GM18520 (cell line): ENCODE data around the gene CCND2.
A peak's percentile ranks its signal among the peaks of the same experiment; 100 is the strongest.

Experiments used
- ATAC-seq: cut with Tn5 transposase; IDR thresholded peaks from one replicate; pipeline ENCODE4 v1.9.1; 2021; ENCODE audit not compliant: unreplicated experiment

Gene CCND2

DNA sequence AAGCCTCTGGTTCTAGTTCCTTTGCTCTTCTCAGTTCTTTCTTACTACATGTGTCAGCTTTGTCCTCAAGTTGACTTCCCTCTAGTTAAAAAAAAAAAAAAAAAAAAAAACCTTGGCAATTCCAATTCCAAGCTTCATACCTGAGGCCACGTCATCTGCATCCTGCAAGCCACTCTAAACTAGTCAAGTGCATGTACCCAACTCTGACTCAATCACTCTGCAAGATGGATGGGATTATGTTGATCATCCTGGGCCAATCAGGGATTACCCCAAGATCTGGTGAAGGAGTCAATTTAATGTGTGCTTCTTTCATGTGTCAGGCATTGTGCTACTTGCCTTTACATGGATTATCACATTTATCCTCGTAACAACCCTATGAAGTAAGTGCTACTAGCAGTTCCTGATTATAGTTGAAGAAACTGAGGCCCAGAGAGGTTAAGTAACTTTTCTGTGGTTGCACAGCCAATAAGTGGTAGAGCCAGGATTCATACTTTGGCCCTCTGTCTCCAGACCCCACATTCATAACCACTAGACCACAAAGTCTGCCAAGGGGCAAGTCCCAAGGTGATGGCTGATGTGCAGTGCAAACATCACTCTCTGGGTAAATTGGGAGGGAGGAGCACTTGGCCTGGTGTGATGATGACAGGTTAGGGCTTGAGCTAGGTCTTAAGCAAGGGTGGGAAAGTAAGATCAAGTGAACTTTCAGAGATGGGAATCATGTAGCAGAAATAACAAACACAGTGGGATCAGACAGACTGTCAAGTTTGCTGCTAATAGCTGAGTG, 17.3 kb upstream of the CCND2 start:
- no peak for ATAC-seq

DNA sequence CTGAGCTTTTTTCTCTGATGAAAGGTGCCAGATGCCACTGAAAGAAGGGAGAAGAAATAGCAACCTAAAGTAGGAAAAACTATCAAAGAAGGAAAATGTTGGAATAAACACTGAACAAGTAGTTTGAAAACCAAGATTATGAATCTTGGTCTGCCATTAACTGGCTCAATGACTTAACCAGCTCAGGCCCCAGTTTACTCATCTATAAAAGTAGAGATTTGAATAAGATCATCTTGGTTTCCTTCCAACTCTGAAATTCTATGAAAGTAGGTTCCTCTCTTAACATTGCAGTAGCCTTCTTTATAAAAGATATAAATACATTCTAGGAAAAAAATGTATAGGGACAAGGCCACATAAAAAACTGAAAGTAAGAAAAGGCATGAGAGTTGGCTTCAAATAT, 16.1 kb upstream of the CCND2 start:
- ATAC-seq = no peak

DNA sequence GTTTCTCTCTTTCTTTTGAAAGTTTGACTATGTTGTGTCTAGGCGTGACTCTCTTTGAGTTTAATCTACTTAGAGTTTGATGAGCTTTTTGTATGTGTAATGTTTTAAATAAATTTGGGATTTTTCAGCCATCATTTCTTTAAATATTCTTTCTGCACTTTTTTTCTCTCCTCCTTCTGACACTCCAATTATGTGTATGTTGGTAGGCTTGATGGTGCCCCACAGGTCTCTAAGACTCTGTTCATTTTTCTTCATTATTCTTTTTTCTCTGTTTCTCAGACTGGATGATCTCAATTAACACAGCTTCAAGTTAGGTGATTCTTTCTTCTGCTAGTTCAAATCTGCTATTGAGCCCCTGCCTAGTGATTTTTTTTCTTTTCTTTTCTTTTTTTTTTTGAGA, 14.5 kb upstream of the CCND2 start:
- ATAC-seq = no peak

DNA sequence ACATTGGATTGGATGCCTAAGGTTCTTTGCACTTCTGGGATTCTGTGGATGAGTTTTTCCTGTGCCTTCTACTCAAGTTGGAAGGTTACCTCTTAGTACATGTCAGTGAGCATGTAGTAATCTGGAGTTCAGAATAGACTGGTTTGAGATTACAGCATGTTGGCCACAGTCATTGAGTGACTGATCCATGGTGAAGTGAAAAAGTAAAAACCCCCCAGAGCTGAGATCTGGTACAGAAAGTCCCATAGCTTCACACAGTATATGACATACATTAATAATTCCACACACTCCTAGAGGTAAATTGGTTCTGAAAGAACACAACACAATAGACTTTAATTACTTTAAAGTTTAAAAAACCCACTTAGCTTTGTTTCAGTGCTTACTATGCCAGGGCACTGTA, 11.9 kb upstream of the CCND2 start:
- ATAC-seq = no peak

DNA sequence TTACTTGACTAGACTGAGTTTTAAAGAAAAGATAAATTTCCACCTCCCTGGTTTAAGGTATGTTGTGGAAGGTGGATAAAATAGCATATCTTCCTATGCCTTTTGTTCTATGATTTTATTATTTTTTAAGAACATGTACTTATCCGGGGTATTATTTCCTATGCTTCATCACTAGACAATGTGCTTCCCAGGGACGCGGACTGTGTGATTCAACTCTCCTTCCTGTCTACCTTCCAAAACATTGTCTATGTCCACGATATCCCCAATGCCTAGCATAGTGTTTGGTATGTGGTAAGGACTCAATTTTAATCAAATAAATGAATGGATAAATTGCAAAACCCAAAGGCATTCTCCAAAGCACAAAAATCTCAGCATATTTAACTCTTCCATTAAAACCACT, 8.3 kb upstream of the CCND2 start:
- no peak for ATAC-seq

DNA sequence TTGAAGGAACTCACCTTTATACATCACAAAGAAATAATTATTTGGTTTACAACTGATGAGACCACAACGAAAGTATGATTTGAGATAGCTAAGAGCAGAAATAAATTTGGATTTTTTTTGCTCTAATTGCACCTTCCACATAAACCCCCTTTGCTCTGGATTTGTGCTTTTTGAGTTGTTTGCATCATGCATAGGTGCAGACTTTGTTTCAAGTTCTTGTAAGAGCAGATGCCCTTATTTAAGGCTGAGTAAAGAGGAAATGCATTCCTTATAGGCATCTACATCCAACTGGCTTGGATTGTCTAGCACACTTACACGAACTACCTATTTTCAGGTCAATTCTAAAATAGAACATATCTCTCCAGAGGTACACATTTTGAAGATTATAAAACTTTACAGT, 6.6 kb upstream of the CCND2 start:
- no peak for ATAC-seq

DNA sequence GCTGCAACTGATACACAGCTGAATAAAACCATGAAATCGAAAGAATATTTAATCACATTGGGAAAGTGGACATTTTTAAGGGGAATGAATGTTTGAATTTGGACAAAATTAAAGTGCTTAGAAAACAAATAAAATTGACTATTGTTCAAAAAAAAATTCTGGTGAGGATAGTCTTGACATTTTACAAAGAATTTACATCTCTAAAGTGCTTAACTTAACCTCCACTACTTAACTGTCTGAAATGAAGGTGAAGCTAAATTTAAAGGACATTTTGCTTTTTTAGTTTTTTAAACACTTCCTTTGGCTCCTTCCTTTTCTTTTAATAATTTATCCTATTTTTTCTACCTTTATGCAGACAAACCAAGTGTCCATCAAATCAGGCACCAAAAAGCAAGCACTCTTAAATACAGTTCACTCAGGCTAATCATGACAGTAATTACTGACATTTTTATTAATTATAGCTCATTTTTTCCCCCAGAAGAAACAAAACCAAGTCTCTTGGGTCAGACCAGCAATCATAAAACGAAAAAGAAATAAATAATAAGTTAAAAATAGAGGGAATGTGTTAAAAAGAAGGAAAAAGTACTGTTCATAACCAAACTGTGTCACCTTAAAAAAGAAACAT, 5.7 kb upstream of the CCND2 start:
- no peak for ATAC-seq

DNA sequence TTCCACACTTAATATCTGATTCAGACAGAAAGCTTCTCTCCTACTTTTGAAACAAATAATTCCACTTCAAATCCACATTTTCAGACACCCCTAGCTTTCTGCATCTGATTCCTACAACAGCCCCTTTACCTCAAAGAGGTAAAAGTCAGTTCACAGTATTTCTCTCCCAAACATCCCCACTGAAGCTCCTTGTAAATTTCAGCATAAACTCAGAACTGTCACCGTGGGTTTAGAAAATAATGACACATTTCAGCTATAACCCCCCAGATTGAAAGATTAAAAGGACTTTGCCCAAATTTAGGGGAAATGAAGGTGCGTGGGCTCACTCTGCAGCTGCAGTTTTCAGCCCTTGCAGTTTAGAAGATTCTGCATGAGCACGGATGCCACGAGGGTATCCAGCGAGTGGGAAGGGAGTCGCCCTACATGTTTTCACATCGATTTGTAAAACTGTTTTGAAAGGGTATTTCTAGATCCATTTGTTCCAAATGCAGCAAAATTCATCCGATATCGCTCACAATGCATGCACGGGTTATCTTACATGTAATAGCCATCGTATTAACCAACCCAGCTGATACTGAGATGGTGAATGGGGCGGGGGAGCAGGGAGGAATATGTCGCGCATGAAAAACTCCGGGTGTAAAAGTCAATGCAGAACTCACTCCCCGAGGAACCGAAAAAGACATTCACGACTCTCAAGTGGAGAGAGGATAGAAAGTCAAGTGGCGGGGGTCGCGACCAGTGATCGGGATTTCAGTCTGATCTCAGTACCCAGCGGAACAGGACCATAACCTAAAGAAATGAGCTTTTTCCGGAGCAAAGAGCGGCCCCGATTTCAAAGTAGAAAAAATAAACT, 5.0 kb upstream of the CCND2 start:
- ATAC-seq = no peak

DNA sequence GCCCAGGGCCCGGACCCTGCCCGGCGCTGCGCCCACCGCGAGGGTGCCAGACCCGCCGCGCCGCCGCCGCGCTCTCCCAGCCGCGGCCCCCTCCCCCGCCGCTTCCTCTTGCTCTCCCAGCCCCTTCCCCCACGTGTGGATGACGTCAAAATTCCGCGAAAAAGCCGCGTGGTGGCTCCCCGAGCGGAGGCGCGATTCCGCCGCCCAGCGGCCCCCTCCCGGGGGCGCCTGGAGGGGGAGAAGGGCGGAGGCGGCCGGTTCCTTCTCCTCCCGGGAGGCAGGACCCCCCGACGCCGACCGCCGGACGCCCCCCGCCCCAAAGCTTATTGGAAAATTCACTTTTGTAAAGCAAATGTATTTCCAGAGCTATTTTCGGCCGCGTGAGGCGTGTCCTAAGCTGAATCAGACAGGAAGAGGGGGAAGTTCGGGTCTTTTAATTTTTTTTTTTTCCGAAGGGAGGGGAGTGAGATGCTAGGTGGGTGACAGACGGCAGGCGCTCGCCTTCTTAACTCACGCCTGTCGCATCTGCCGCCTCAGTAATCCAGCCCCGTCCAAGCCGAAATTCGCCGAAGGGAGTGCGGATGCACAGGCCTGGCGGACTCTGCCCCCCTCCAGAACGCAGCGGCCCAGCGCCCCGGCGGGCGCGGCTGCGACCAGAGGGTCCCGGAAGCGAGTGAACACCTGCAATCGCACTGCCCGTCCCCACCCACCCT, 4.1 kb upstream of the CCND2 start:
- no peak for ATAC-seq

DNA sequence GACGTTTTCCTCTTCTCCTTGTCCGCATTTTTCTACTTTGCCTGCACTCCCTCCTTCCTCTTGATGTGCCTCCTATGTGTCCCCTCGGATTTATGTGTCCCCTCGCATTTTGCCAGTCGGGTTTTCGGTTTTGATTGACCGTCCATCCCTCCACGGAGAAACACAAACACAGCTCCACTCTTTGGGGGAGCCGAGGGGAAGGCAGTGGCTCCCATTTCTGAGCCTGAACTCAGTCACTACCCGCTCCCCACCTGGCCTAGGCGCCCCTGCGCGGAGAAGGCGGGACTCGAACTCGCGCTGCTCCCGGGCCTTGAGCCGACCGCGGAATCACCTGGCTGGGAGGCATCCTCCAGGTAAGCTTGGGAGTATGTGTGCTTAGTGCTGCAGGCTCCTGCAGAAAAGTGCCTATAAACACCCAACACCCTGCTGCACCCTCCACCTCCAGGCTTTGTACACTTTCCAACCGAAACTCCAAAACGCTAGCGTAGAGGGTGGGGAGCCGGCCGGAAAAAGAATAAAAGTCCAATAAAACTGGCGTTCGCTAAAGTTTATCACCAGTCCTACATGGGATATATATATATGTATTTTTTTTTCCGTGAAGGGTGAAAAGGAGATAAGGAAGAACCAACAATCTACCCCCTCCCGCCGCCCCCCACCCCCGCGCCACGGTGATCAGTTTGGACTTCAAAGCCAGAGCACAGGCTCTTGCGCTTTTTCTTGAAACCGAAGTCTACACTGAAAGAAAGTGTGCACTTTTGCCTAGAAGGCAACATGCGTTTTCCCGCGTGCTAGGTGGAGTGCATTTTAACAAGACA, 3.3 kb upstream of the CCND2 start:
- ATAC-seq = no peak

DNA sequence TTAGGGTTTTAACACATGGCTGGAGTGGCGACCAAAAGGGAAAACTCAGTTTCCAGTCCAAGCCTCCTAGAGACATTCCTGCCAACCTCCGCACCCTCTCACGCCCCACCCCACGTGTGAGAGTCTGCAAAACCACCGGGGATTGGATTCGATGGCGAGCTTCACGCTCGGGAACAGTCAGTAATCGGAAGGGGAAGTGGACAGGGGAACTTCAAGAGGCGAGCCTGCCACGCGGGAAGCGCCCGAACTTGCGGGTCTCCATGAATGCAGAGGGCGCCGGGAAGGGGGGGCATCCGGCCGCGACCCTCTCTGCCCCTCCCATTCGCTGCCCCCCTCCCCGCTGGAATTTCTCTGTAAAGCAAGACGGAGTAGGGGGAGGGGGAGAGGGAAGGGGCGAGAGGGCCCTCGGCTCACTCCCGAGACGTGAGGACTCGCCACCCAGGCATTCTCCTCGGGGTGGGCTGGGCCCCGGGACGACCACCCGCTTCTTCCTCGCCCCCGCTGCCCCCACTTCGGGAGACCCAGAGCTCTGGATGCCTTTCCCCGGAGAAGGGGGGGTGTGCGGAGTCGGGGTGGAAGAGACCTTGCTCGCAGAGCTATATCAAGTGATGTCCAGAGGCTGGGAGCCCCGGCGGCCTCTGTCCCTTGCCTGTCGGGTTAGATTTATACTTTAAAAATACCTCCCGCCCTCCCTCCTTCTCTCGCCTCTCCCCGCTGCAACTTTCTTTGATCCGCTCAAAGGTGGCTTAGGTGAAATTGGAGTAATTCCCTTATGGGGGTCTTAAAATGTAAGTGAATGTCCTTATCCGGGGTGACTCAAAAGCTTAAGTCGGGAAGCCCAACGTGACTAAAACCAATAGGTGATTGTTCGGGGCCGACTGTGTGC, 2.5 kb upstream of the CCND2 start:
- ATAC-seq = no peak

DNA sequence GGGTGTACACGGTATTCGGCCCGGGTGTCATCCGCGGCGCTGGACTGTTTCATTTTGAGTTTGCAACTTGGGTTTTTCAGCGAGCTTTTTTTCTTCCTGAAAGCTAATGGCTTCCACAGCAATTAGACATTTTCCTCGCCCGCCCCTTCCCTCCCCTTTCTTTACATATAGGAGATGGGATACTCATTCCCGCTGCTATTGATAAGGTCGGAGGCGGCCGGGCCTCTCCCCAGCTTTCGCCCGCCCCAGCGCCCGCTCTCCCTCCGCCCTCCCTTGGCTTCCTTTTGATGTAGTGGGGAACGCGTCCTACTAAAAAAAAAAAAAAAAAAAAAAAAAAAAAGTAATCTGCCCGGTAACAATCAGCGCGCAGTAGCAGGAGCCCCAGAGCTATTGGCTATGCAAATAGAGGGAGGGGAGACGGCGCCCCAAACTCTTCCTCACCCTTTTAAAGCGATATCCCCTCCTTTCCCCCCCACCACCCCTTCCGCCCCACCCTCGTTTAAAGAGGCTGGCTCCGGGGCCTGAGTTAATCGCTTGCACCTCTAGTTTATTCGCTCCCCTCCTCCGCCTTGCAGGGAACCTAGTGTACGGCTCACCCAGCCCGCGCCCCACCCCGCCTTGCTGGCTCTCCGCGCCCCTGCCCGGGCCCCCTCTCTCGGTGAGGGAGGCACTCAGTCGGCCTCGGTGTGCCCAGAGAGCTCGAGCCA, 1.7 kb upstream of the CCND2 start:
- ATAC-seq = peak; percentile 35

DNA sequence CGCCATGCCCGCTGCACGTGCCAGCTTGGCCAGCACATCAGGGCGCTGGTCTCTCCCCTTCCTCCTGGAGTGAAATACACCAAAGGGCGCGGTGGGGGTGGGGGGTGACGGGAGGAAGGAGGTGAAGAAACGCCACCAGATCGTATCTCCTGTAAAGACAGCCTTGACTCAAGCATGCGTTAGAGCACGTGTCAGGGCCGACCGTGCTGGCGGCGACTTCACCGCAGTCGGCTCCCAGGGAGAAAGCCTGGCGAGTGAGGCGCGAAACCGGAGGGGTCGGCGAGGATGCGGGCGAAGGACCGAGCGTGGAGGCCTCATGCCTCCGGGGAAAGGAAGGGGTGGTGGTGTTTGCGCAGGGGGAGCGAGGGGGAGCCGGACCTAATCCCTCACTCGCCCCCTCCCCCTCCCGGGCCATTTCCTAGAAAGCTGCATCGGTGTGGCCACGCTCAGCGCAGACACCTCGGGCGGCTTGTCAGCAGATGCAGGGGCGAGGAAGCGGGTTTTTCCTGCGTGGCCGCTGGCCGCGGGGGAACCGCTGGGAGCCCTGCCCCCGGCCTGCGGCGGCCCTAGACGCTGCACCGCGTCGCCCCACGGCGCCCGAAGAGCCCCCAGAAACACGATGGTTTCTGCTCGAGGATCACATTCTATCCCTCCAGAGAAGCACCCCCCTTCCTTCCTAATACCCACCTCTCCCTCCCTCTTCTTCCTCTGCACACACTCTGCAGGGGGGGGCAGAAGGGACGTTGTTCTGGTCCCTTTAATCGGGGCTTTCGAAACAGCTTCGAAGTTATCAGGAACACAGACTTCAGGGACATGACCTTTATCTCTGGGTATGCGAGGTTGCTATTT, 914 bp upstream of the CCND2 start:
- no peak for ATAC-seq

DNA sequence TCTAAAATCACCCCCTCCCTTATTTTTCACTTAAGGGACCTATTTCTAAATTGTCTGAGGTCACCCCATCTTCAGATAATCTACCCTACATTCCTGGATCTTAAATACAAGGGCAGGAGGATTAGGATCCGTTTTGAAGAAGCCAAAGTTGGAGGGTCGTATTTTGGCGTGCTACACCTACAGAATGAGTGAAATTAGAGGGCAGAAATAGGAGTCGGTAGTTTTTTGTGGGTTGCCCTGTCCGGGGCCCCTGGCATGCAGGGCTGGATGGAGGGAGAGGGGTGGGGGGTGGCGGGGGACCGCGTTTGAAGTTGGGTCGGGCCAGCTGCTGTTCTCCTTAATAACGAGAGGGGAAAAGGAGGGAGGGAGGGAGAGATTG, 300 bp upstream of the CCND2 start:
- no peak for ATAC-seq

DNA sequence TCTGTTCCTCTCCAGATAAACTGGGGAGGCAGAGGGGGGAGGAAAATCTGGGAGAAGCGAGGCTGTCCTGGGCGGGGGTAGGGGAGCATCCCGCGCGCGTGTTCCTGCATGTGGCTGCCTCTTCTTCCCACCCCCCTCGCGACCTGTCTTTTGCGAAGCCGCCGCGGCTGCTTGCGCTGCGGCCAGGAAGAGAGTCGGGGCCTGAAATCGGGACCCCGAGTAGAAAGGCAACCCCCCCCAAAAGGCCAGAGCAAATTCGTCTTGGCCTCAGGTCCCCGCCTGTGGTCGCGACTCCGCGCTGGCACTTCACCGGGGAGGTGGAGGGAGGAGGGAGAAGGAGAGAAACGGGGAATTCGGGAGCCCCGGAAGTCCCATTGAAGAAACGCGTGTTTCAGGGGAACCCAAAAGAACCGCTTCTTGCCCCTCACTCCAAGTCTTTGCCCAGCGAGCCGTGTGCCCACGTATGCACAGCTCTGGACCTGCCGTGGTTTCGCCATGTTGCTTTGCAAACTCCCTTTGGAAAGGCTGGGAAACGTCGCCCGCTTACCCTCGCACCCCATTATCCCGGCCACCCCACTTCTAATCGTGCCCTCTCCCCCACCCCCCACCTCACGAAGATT, 944 bp downstream of the CCND2 start:
- no peak for ATAC-seq

DNA sequence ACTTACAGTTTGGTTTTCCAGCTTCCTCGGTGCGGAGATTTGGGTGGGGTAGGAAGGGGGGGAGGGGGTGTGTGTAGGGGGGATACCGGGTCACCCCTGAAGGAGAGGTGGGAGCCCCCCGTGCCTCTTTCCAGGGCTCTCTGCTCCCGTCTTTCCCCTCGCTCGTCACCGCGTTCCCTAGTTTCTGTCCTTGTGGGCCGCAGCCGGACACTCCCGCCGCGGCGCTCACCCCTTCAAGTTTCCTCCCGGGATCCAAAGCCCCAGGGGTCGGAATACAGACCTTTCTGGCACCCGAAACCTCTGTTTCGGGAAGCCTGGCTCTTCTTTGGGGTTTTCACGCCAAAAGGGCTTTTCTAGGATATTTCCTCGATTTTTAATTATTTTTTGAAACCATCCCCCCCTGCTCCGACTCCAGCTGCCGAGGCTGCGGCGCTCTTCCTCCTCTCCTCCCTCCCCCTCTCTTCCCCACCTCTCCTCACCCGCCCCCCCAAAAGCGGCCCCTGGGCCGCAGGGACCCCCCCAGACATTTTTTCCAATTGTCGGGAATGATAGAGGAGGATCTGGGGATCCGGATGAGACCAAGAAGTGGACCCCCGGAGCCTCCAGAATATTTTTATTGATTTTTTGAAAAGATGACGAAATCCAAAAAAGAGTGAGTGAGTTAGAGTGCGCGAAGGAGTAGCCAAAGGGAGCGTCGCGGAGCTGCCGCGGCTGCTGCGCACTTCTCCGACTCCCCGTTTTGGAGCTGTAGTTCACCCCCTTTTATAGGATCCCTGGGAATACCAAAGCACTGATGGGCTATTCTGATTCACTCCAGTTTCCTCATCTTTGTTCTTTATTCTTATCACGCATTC, 1.7 kb downstream of the CCND2 start:
- no peak for ATAC-seq

DNA sequence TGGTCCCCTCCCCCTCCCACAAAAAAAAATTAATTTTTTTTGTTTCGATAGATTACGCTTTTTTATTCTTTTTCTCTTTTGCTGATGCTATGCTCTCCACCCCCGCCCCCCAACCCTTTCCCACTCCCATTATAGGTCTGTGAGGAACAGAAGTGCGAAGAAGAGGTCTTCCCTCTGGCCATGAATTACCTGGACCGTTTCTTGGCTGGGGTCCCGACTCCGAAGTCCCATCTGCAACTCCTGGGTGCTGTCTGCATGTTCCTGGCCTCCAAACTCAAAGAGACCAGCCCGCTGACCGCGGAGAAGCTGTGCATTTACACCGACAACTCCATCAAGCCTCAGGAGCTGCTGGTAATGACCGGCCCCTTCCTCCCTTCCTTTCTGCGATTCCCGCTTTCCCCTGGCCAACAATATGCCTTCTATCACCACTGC, 2.3 kb downstream of the CCND2 start:
- no peak for ATAC-seq
